ENCODE measurements around the gene SREBF2.
"Not testable (repeated sequence)": the region's sequence is repeated elsewhere in the genome, so short reads cannot be mapped to it uniquely, and the experiment has no call there.

The SREBF2 gene

DNA sequence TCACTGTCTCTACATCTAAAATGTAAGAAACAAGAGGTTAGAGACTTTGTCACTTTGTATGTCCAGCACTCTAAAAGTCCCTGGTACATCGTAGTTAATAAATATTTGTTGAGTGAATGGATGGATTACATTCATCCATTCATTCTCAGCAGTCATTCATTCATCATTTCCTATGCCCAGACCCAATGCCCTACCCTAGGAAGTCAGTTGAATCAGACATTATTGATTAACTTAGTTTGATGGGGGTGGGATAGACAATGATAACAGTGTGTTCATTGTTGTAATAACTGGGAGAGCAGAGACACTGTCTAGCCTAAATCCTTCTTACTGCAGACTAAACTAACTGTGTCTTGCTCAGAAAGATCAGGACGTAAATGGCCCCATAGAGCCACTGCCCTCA, 115.2 kb downstream of the SREBF2 start:
- TF ChIP-seq, protein P1, sequence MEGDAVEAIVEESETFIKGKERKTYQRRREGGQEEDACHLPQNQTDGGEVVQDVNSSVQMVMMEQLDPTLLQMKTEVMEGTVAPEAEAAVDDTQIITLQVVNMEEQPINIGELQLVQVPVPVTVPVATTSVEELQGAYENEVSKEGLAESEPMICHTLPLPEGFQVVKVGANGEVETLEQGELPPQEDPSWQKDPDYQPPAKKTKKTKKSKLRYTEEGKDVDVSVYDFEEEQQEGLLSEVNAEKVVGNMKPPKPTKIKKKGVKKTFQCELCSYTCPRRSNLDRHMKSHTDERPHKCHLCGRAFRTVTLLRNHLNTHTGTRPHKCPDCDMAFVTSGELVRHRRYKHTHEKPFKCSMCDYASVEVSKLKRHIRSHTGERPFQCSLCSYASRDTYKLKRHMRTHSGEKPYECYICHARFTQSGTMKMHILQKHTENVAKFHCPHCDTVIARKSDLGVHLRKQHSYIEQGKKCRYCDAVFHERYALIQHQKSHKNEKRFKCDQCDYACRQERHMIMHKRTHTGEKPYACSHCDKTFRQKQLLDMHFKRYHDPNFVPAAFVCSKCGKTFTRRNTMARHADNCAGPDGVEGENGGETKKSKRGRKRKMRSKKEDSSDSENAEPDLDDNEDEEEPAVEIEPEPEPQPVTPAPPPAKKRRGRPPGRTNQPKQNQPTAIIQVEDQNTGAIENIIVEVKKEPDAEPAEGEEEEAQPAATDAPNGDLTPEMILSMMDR (IDR thresholded peaks at IDR 0.05; ENCODE audit: extremely low read depth, missing control alignments): no peak
- DNase-seq (ENCODE audit: low spot score): no peak

DNA sequence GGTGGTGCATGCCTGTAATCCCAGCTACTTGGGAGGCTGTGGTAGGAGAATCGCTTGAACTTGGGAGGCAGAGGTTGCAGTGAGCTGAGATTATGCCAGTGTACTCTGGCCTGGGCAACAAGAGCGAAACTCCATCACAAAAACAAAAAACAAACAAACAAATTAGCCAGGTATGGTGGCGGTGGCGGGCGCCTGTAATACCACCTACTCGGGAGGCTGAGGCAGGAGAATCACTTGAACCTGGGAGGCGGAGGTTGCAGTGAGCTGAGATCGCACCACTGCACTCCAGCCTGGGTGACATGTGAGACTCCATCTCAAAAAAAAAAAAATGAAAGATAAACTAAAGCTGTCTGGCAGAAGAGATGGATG, 116.0 kb downstream of the SREBF2 start:
- not testable (repeated sequence) for DNase-seq (ENCODE audit: low spot score)

DNA sequence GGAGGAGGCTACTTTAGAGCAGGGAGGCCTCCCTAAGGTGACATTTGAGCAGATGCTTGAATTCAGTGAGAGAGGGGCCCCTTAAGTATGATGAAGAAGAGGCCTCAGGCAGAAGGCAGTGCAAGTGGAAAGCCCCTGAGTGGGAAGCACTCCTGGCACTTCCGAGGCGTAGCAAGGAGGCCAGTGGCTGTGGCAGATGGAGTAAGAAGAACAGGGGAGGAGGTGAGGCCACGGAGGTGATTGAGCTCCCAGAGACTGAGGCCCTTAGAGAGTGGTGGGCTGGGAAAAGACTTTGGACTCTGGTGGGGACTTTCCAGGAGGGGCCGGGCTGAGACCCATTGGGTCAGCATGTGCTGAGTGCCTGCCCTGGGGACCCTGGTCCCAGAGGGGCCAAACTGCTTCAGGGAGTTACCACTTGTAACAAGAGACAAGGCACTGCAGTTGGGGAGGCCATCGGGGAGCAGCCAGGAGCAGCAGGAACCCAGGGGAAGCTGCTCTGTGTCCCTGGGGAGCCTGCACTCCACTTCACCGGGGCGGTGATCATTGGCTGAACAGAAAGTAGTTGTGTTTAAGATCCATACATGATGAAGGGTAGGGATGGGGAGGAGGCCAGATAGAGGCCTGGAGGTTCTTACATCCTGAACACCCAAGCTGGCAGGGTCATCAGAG, 116.5 kb downstream of the SREBF2 start:
- TF ChIP-seq, protein P1 (IDR thresholded peaks at IDR 0.05; ENCODE audit: extremely low read depth, missing control alignments): no peak
- no peak for DNase-seq (ENCODE audit: low spot score)

DNA sequence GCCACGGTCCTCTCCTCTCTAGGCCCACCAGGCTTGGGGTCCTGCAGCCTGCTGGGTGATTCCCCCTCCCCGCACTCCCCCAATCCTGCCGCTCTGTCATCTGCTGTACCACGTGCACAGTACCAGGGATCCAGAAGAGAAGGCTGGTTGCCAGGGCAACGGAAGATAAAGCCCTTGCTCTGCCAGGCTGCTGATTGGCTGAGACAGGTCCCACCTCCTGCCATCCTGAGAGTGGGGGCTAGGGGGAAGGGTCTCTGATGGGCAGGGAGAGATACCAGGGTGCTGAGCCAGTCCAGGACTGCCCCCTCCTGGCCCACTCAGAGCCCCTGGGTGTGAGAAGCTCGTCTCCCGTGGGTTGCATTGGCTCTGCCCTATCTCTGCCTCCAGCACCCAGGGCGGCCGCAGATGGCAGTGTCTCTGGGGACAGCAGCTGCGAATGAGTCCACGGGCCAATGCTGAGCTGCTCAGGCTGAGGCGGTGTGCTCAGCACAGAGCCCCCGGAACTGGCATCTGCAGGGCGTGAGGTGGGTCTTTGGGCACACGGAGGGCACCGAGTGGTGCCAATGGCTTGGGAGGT, 119.1 kb downstream of the SREBF2 start, which contains the start of gene SMIM45:
SMIM45 (plus strand) TSS at position 253 of the 577 bp plus-strand sequence.
- TF ChIP-seq, protein P1 (IDR thresholded peaks at IDR 0.05; ENCODE audit: extremely low read depth, missing control alignments): no peak
- no peak for DNase-seq (ENCODE audit: low spot score)

DNA sequence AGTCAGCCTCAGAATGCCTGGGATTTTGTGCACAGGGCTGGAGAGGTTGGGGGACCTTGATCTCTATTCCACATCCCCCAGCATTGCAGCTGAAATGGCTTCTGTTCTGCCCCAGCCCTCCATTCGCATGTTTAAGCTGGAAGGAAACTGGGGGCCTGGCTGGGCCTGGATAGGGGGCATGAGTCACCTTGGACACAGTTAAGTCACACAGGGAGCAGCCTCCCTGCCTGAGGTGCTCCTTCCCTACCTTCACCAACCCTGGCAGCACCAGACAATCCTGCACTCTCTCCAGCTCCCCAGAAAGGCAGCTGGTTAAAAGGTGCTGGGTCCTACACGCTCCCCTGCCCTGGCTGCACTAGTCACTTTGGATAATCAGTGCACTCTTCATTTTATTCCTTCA, 119.8 kb downstream of the SREBF2 start:
- no peak for DNase-seq (ENCODE audit: low spot score)

More for the DNA sequence above, 119.8 kb downstream of the SREBF2 start:
- TF ChIP-seq, protein P1 (IDR thresholded peaks at IDR 0.05; ENCODE audit: extremely low read depth, missing control alignments): no peak
